OCI-LY1 (cell line): ENCODE data around the gene CCNY.

Experiments used
- EZH2 ChIP-seq: fragments of 200-600 bp; sonication (generic), shearing (Covaris generic); IDR thresholded peaks from 2 replicates; pipeline ENCODE4 v1.8.0; 2017; ENCODE audit warnings: borderline replicate concordance, mixed run types, mild to moderate bottlenecking, antibody characterized with exemption, low read length, moderate library complexity, mixed read lengths
- TF ChIP-seq, protein P1 (sequence below): fragments of 200-600 bp; sonication (generic), shearing (Covaris generic); IDR thresholded peaks from 2 replicates; pipeline ENCODE4 v1.5.1; 2017; ENCODE audit warnings: mild to moderate bottlenecking, antibody characterized with exemption, low read length, moderate library complexity, mixed read lengths

GRCh38 chr10:35510891-35511290, 174.6 kb downstream of the CCNY start:
- TF ChIP-seq, protein P1, sequence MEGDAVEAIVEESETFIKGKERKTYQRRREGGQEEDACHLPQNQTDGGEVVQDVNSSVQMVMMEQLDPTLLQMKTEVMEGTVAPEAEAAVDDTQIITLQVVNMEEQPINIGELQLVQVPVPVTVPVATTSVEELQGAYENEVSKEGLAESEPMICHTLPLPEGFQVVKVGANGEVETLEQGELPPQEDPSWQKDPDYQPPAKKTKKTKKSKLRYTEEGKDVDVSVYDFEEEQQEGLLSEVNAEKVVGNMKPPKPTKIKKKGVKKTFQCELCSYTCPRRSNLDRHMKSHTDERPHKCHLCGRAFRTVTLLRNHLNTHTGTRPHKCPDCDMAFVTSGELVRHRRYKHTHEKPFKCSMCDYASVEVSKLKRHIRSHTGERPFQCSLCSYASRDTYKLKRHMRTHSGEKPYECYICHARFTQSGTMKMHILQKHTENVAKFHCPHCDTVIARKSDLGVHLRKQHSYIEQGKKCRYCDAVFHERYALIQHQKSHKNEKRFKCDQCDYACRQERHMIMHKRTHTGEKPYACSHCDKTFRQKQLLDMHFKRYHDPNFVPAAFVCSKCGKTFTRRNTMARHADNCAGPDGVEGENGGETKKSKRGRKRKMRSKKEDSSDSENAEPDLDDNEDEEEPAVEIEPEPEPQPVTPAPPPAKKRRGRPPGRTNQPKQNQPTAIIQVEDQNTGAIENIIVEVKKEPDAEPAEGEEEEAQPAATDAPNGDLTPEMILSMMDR = no peak
- TF ChIP-seq EZH2 = no peak
